NCI-H69 (cell line): ENCODE data around the gene NAA15.
"Not testable (repeated sequence)": the region's sequence is repeated elsewhere in the genome, so short reads cannot be mapped to it uniquely, and the experiment has no call there.

Experiments
- DNase-seq: peaks from one replicate; lab custom pipeline; 2025; lab: John Stamatoyannopoulos, UW

NAA15 gene

GRCh38 chr4:139361301-139361700, 60.0 kb downstream of the NAA15 start:
- no peak for DNase-seq

- no peak for DNase-seq
These were observed 66.3 kb downstream of the NAA15 start for GRCh38 chr4:139367421-139368090.

GRCh38 chr4:139368998-139369397, 67.7 kb downstream of the NAA15 start:
- DNase-seq: peak; percentile 38

GRCh38 chr4:139374251-139374650, 72.9 kb downstream of the NAA15 start:
- peak; percentile 70 for DNase-seq

- DNase-seq: no peak
These were observed 85.1 kb downstream of the NAA15 start for GRCh38 chr4:139386421-139386820.

GRCh38 chr4:139389102-139389501, 87.8 kb downstream of the NAA15 start:
- DNase-seq: no peak

DNA sequence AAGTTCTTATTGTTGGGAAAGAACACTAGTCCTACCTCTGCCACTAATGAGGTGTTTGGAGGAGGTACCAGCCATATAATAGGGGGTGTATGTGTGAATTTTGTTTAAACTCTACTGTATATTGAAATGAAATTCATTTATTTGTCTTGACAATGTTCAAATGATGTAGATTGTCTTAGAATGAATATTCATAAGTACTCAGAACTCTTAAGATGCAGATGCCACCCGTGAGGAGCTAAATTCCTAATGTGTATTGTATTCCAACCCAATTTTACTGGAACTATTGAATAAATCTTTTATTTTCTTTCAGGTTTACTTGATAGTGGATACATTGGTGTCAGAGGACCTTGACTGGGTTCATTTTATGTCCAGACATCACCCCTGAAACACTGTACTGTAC, 88.7 kb downstream of the NAA15 start:
- DNase-seq: no peak

- no peak for DNase-seq
These were observed 90.4 kb downstream of the NAA15 start for GRCh38 chr4:139391731-139392130.

DNA sequence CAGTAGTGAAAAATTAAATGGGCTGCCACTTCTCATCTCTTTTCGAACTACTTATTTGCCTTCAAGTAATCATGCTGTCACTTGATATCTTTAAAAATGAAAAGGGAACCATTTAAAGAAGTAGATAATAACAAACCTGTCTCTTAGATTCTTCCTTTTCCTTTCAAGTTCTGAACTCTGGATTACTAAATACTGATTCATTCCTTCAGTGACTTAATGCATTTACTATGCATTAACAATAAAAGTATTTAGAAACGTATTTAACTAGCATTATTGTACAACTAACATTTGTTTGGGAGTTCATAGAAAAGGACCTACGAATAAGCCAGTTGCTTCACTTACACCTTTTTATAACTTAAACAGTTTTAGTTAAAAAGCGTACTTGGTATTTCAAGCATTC, 91.5 kb downstream of the NAA15 start:
- no peak for DNase-seq

- DNase-seq: no peak
These were observed 100.1 kb downstream of the NAA15 start for GRCh38 chr4:139401368-139401767.

- DNase-seq: no peak
These were observed 101.1 kb downstream of the NAA15 start for GRCh38 chr4:139402436-139402835.

DNA sequence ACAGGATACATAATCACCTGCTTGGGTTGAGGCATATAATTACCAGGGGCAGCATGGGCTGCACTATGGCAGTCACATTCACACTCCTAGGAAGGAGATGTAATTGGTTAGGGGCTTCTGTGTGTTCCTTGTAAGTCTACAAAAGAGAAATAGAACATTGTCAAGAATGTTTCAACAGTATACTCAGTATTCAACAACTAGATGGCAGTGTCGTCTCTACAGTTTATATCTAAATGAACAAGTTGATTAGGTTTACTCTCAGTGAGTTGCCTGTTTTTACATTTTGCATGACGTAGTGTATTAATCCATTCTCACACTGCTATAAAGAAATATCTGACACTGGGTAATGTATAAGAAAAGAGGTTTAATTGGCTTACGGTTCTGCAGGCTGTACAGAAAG, 102.2 kb downstream of the NAA15 start:
- peak; percentile 24 for DNase-seq

GRCh38 chr4:139410312-139410711, 109.0 kb downstream of the NAA15 start:
- DNase-seq: no peak

DNA sequence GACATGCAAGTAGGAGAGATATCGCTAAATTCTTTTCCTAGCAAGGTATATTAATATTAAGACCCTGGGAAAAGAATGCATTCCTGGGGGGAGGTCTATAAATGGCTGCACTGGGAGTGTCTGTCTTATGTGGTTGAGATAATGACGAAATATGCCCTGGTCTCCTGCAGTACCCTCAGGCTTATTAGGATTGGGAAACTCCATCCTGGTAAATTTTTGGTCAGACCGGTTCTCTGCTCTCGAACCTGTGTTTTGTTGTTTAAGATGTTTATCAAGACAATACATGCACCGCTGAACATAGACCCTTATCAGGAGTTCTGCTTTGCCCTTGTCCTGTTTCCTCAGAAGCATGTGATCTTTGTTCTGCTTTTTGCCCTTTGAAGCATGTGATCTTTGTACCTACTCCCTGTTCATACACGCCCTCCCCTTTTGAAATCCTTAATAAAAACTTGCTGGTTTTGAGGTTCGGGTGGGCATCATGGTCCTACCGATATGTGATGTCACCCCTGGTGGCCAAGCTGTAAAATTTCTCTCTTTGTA, 113.4 kb downstream of the NAA15 start:
- DNase-seq: not testable (repeated sequence)

DNA sequence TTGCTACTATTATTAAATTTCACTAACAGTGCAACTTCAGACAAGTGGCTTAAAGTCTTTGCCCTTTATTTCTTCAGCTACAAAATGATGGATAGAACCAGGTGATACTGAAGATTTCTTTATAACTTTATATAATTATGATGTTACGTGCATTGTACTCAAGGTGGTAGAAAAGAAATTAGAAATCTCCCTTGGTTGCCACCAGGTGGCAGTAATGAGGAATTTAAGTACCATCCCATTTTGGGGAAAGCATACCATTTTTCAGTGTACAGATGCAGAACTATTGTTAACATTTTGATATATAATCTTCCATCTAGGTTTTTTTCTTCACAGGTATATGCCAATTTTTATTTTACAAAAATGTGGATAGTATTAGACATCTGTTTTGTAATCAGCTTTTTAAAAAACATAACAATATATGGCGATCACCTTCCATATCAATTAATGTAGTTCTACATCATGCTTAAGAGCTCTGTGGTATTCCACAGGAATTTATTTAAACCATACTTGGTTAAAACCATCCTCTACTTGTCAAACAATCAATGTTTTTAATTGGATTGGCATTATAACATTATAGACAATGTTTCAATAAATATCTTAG, 114.9 kb downstream of the NAA15 start:
- peak; percentile 16 for DNase-seq

GRCh38 chr4:139419388-139419914, 118.1 kb downstream of the NAA15 start:
- peak; percentile 52 for DNase-seq

- no peak for DNase-seq
These were observed 119.3 kb downstream of the NAA15 start for GRCh38 chr4:139420652-139421051.

DNA sequence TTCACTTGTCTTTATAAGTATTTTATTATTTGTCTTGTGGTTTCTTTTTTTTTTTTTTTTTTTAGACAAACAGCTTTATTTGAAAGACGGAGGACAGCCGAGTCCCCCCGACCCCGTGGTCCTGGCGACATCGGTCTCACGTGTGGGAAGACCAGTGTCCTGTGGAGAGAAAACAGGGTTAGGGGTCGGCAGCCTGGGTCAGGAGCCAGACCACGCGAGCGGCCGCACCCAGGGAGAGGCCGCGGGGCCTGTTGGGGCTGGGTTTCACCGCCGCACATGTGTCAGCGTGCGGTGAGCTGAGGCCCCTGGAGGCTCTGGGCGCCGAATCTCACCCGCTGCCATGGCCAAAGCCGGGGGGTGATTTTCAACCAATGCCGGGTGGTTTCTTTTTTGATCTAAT, 134.8 kb downstream of the NAA15 start:
- no peak for DNase-seq

GRCh38 chr4:139438141-139438540, 136.8 kb downstream of the NAA15 start:
- DNase-seq: no peak

GRCh38 chr4:139441029-139441428, 139.7 kb downstream of the NAA15 start:
- no peak for DNase-seq

DNA sequence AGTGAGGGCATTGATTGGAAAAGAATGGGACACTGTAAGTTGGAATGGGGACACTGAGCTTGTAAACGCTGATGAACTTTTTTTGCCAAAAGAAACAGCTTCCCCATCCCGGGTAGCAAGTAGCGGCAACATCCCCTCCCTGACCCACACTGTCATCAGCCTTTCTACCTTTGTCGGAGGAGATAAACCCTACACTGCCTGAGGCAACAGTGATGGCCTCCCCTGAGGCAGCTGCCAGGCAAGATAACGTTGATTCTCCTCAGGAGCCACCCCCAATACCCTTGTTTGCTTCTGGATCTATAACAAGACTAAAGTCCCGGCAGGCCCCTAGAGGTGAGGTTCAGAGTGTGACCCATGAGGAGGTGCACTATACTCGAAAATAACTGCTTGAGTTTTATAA, 142.4 kb downstream of the NAA15 start:
- no peak for DNase-seq

DNA sequence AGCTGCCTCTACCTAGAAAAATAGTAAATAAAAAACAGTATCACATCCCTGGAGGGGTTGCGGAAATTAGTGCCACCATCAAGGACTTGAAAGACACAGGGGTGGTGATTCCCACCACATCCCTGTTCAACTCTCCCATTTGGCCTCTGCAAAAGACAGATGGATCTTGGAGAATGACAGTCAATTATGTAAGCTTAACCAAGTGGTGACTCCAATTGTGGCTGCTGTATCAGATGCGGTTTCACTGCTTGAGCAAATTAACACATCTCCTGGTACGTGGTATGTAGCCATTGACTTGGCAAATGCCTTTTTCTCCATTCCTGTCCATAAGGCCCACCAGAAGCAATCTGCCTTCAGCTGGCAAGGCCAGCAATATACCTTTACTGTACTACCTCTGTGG, 143.6 kb downstream of the NAA15 start:
- not testable (repeated sequence) for DNase-seq

DNA sequence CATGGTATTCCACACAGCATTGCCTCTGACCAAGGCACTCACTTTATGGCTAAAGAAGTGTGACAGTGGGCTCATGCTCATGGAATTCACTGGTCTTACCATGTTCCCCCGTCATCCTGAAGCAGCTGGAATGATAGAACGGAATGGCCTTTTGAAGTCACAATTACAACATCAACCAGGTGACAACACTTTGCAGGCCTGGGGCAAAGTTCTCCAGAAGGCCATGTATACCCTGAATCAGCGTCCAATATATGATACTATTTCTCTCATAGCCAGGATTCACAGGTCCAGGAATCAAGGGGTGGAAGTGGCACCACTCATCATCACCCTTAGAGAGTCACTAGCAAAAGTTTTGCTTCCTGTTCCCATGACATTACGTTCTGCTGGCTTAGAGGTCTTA, 145.8 kb downstream of the NAA15 start:
- DNase-seq: not testable (repeated sequence)
